ENCODE data around the gene CCDC192. TPM values are rescaled to one million over a fixed set of nuclear protein-coding genes. Genes with fewer than 3 reads are reported as not detected.

Gene CCDC192
- total and polyA plus RNA-seq, 2 donors (not counting 3 experiments of a cell fraction or from before 2014, with no cell fraction given), result not detected

DNA sequence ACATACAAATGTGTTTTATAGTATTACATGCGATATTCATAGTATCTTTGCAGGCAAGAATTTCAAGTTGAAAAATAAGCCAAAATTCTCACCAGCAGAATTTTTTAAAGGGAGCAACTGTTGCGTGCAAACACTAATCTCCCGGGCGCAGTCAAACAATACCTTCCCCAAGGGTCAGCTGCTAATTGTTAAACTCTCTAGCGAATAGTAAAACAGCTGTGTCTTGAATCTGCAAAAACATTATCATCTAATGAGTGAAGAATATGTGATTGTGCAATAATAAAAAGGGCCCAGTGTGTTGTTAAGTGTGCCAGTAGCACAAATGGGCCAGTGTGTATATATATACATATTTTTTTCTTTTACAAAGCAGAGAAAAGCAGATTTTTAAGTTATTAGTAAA is 131.4 kb downstream of the CCDC192 start:
- dilution Hi-C loops (cut with MboI; ENCODE audit: extremely low pct_ligation_motif_present, low sequenced_read_pairs), result no loop called here
- no peaks in the 10 kb centered on the region for H3K79me2 ChIP-seq (ENCODE audit: control insufficient read depth, insufficient read depth, low read length)
- ChIA-PET POLR2A (no interaction called here), CTCF (interaction anchor here (1.4 to 2.2 kb wide), 3 partner anchors 13 to 75 kb away, joined by 3 to 12 read pairs (median 3); no protein-coding TSS in a partner anchor)
- no peaks in the 10 kb centered on the region for H3K9me3 ChIP-seq (replicated peaks; ENCODE audit: control insufficient read depth, insufficient read depth, low read length)
- no peak overlapping the region for H3K4me2 ChIP-seq (ENCODE audit: insufficient read depth, low read length)
- H3K36me3 ChIP-seq (ENCODE audit: control insufficient read depth in 2 of 2, extremely low read depth in 1 of 2, insufficient read depth in 2 of 2, low read length in 2 of 2), result no peaks in the 10 kb centered on the region
- FAIRE-seq (no peak), DNase-seq (ENCODE audit: low read depth, low spot score) (no peak)
- no peak overlapping the region for H3K9ac ChIP-seq (replicated peaks; ENCODE audit: extremely low read depth, insufficient read depth, low read length)
- no peak overlapping the region for H3K4me3 ChIP-seq (replicated peaks in 1 of 3; ENCODE audit: insufficient read depth in 1 of 3, low read depth in 1 of 3, low read length in 3 of 3)
- no peak overlapping the region for H3K27ac ChIP-seq (ENCODE audit: insufficient read depth, low read depth, low read length)
- H4K20me1 ChIP-seq (replicated peaks; ENCODE audit: control insufficient read depth, extremely low read depth, insufficient read depth, low read length), result no peaks in the 10 kb centered on the region
- intact Hi-C loops (cut with micrococcal nuclease), result no loop called here
- no peaks in the 10 kb centered on the region for H3K9me1 ChIP-seq (replicated peaks; ENCODE audit: control insufficient read depth, extremely low read depth, insufficient read depth, low read length)
- H2AFZ ChIP-seq (ENCODE audit: low read depth, low read length), result no peak overlapping the region
- no peak for TF ChIP-seq FOS (IDR thresholded peaks at IDR 0.05; ENCODE audit: borderline replicate concordance, insufficient read depth, low read length)
- TF ChIP-seq GATA2 (IDR thresholded peaks at IDR 0.05; ENCODE audit: insufficient read depth, insufficient read length, low read depth, low read length), result no peak
- no peak for TF ChIP-seq POLR2A (IDR thresholded peaks at IDR 0.05; ENCODE audit: low read depth, low read length)
- TF ChIP-seq JUN (IDR thresholded peaks at IDR 0.05; ENCODE audit: borderline replicate concordance, insufficient read depth, insufficient read length, low read depth), result no peak
- TF ChIP-seq EZH2 (IDR thresholded peaks at IDR 0.05; ENCODE audit: borderline replicate concordance, low read depth, low read length, severe bottlenecking), result no peak
- no peak for TF ChIP-seq CTCF (IDR thresholded peaks at IDR 0.05; ENCODE audit: extremely low read depth in 1 of 2, insufficient read depth in 1 of 2, low read depth in 1 of 2, low read length in 2 of 2)
- no peak for TF ChIP-seq MYC (IDR thresholded peaks at IDR 0.05; ENCODE audit: low read depth, low read length)
- TF ChIP-seq POLR2AphosphoS5 (IDR thresholded peaks at IDR 0.05; ENCODE audit: insufficient read depth, low read depth, low read length), result no peak
- TF ChIP-seq MAX (IDR thresholded peaks at IDR 0.05; ENCODE audit: insufficient read depth, insufficient read length), result no peak
- no peaks in the 10 kb centered on the region for H3K27me3 ChIP-seq (ENCODE audit: control insufficient read depth in 2 of 2, insufficient read depth in 2 of 2, low read length in 2 of 2)
- peaks cover 7% of the 10 kb centered on the region for H3K4me1 ChIP-seq (ENCODE audit: control insufficient read depth, extremely low read depth, insufficient read depth, low read length)
- BruUV-seq (replicated peaks), result no TSS peak

All from endothelial cell of umbilical vein (primary cell).